Activated CD8-positive, alpha-beta memory T cell treated with anti-CD3 and anti-CD28 coated beads for 1 hour (primary cell): ENCODE data around the gene EEF1AKMT3.
"Not testable (repeated sequence)": the region's sequence is repeated elsewhere in the genome, so short reads cannot be mapped to it uniquely, and the experiment has no call there.

Experiments
- DNase-seq, 2 donors: peaks; one replicate each; pipeline ENCODE4 v3.0.0-alpha.2; 2020; ENCODE audit warnings: low read depth in 1 of 2; ENCODE audit errors: extremely low read depth in 1 of 2

Gene EEF1AKMT3

GRCh38 chr12:57764662-57765002, 7.8 kb upstream of the EEF1AKMT3 start:
- DNase-seq = no peak

- no peak for DNase-seq
Observed at GRCh38 chr12:57765003-57765697, 7.3 kb upstream of the EEF1AKMT3 start.

GRCh38 chr12:57765698-57766463, 6.5 kb upstream of the EEF1AKMT3 start:
- DNase-seq = no peak

GRCh38 chr12:57766464-57767304, 5.7 kb upstream of the EEF1AKMT3 start, which contains the start of gene CYP27B1:
TSS of gene CYP27B1 (minus strand) at chr12:57767078. CDS start at chr12:57767041, 37 bp downstream.
- no peak for DNase-seq

GRCh38 chr12:57767305-57767698, 5.1 kb upstream of the EEF1AKMT3 start:
- no peak for DNase-seq

- no peak for DNase-seq
Observed at GRCh38 chr12:57767876-57768275, 4.5 kb upstream of the EEF1AKMT3 start.

- DNase-seq = no peak
Observed at GRCh38 chr12:57769594-57769993, 2.8 kb upstream of the EEF1AKMT3 start.

- no peak for DNase-seq
Observed at GRCh38 chr12:57770734-57771133, 1.7 kb upstream of the EEF1AKMT3 start.

- peak in 1 of 2 donors; percentile 68 for DNase-seq
Observed at GRCh38 chr12:57771236-57771872, 1.1 kb upstream of the EEF1AKMT3 start.

- DNase-seq = peak; percentile 70 to 77
Observed at GRCh38 chr12:57771873-57772428, 463 bp upstream of the EEF1AKMT3 start, which contains the start of gene METTL1. TSS of gene METTL1 (minus strand) at chr12:57772105. CDS start at chr12:57772083, 22 bp downstream.

GRCh38 chr12:57774634-57775033, 2.2 kb downstream of the EEF1AKMT3 start:
- not testable (repeated sequence) for DNase-seq

GRCh38 chr12:57775044-57775443, 2.6 kb downstream of the EEF1AKMT3 start:
- no peak for DNase-seq

- no peak for DNase-seq
Observed at GRCh38 chr12:57775563-57776246, 3.3 kb downstream of the EEF1AKMT3 start.

GRCh38 chr12:57776247-57776587, 3.8 kb downstream of the EEF1AKMT3 start:
- no peak for DNase-seq

- DNase-seq = no peak
Observed at GRCh38 chr12:57777367-57777766, 5.0 kb downstream of the EEF1AKMT3 start.

- DNase-seq = no peak
Observed at GRCh38 chr12:57777911-57778310, 5.5 kb downstream of the EEF1AKMT3 start.

- no peak for DNase-seq
Observed at GRCh38 chr12:57779736-57780135, 7.3 kb downstream of the EEF1AKMT3 start.

GRCh38 chr12:57780284-57780897, 8.0 kb downstream of the EEF1AKMT3 start:
- DNase-seq = no peak

GRCh38 chr12:57781244-57781643, 8.8 kb downstream of the EEF1AKMT3 start:
- no peak for DNase-seq

GRCh38 chr12:57781801-57782200, 9.4 kb downstream of the EEF1AKMT3 start:
- no peak for DNase-seq
